Measurements from ENCODE around the gene SMAD7. TPM values are rescaled to one million over a fixed set of nuclear protein-coding genes. Genes with fewer than 3 reads are reported as not detected.
A peak's percentile ranks its signal among the peaks of the same experiment; 100 is the strongest.

SMAD7 gene
- total and polyA plus RNA-seq, 2 experiments from 2014 or later: 11.8 to 29.8 TPM

DNA sequence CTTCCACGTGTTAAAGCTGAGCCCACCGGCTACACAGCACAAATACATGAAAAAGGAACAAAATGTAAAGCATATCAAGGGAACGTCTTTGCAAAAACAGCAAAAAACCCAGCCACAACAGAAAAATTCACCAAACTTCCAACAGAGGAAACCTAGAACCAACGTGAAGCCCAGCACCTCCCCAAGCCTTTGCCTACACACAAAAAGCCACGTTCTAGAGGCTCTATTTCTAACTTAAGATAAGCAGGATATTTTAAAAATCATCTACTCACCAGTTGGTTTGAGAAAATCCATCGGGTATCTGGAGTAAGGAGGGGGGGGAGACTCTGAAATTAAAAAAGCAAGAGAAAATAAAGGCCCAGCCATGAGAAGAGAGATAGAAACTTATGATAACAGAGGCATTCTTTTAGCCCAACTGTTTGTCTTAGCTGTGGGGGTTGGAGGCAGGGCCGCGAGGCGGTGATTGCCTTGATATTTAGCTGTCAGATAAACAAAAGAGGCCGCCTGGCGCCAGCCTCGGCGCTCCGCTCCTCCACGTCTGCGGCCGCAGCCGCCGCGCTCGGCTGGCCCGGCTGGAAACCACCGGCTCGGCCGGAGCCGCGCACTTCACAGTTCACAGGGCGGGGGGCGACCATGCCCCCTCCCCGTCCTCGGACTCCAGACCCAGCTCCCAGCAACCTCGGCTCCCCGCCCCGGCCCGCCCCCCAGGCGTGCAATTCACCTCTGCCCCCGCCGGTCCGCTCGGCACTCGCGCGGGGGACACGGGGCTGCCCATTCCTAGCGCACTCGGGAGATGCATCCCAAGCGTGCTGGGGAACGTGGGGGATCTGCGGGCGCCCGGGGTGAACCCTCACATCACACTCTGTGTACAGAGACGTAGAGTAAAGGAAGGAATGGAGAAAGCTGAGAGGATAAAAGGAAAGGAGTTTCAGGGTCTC, 2.4 kb downstream of the SMAD7 start:
- H3K4me1 ChIP-seq (ENCODE audit: insufficient read depth): peaks cover 54% of the 10 kb centered on the region
- Mint-ChIP-seq H3K9me3 (peaks cover 2% of the 10 kb centered on the region; the same call in 1 of the 3 replicates), H3K4me1 (peaks cover 53% of the 10 kb centered on the region), H3K4me3 (peak overlapping the region; percentile 98), H3K27me3 (ENCODE audit: insufficient read depth, low read depth, poor library complexity) (peaks cover 27% of the 10 kb centered on the region), H3K27ac (no peak overlapping the region), H3K36me3 (ENCODE audit: low read depth) (peaks cover 64% of the 10 kb centered on the region)
- no peaks in the 10 kb centered on the region for H3K36me3 ChIP-seq (ENCODE audit: insufficient read depth)
- peak; percentile 9 for ATAC-seq
- H4K20me1 ChIP-seq (replicated peaks; ENCODE audit: insufficient read depth): peaks cover 63% of the 10 kb centered on the region
- H3K9me2 ChIP-seq (ENCODE audit: insufficient read depth): no peaks in the 10 kb centered on the region
- H2AFZ ChIP-seq: no peak overlapping the region
- H3K27me3 ChIP-seq (ENCODE audit: insufficient read depth): peaks cover 17% of the 10 kb centered on the region
- H3F3A ChIP-seq (replicated peaks; ENCODE audit: low read depth): peaks cover 8% of the 10 kb centered on the region
- H3K27ac ChIP-seq (ENCODE audit: low read depth): no peak overlapping the region
- no peak for TF ChIP-seq ZNF114 (CRISPR knock-in tag; IDR thresholded peaks at IDR 0.05)
- TF ChIP-seq EZH2 (IDR thresholded peaks at IDR 0.05; ENCODE audit: low read depth, unreplicated experiment): no peak
- TF ChIP-seq POLR2AphosphoS5 (IDR thresholded peaks at IDR 0.05; ENCODE audit: low read depth): no peak
- TF ChIP-seq, protein P1, sequence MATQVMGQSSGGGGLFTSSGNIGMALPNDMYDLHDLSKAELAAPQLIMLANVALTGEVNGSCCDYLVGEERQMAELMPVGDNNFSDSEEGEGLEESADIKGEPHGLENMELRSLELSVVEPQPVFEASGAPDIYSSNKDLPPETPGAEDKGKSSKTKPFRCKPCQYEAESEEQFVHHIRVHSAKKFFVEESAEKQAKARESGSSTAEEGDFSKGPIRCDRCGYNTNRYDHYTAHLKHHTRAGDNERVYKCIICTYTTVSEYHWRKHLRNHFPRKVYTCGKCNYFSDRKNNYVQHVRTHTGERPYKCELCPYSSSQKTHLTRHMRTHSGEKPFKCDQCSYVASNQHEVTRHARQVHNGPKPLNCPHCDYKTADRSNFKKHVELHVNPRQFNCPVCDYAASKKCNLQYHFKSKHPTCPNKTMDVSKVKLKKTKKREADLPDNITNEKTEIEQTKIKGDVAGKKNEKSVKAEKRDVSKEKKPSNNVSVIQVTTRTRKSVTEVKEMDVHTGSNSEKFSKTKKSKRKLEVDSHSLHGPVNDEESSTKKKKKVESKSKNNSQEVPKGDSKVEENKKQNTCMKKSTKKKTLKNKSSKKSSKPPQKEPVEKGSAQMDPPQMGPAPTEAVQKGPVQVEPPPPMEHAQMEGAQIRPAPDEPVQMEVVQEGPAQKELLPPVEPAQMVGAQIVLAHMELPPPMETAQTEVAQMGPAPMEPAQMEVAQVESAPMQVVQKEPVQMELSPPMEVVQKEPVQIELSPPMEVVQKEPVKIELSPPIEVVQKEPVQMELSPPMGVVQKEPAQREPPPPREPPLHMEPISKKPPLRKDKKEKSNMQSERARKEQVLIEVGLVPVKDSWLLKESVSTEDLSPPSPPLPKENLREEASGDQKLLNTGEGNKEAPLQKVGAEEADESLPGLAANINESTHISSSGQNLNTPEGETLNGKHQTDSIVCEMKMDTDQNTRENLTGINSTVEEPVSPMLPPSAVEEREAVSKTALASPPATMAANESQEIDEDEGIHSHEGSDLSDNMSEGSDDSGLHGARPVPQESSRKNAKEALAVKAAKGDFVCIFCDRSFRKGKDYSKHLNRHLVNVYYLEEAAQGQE (IDR thresholded peaks at IDR 0.05; ENCODE audit: unreplicated experiment): no peak
- TF ChIP-seq, protein P2, sequence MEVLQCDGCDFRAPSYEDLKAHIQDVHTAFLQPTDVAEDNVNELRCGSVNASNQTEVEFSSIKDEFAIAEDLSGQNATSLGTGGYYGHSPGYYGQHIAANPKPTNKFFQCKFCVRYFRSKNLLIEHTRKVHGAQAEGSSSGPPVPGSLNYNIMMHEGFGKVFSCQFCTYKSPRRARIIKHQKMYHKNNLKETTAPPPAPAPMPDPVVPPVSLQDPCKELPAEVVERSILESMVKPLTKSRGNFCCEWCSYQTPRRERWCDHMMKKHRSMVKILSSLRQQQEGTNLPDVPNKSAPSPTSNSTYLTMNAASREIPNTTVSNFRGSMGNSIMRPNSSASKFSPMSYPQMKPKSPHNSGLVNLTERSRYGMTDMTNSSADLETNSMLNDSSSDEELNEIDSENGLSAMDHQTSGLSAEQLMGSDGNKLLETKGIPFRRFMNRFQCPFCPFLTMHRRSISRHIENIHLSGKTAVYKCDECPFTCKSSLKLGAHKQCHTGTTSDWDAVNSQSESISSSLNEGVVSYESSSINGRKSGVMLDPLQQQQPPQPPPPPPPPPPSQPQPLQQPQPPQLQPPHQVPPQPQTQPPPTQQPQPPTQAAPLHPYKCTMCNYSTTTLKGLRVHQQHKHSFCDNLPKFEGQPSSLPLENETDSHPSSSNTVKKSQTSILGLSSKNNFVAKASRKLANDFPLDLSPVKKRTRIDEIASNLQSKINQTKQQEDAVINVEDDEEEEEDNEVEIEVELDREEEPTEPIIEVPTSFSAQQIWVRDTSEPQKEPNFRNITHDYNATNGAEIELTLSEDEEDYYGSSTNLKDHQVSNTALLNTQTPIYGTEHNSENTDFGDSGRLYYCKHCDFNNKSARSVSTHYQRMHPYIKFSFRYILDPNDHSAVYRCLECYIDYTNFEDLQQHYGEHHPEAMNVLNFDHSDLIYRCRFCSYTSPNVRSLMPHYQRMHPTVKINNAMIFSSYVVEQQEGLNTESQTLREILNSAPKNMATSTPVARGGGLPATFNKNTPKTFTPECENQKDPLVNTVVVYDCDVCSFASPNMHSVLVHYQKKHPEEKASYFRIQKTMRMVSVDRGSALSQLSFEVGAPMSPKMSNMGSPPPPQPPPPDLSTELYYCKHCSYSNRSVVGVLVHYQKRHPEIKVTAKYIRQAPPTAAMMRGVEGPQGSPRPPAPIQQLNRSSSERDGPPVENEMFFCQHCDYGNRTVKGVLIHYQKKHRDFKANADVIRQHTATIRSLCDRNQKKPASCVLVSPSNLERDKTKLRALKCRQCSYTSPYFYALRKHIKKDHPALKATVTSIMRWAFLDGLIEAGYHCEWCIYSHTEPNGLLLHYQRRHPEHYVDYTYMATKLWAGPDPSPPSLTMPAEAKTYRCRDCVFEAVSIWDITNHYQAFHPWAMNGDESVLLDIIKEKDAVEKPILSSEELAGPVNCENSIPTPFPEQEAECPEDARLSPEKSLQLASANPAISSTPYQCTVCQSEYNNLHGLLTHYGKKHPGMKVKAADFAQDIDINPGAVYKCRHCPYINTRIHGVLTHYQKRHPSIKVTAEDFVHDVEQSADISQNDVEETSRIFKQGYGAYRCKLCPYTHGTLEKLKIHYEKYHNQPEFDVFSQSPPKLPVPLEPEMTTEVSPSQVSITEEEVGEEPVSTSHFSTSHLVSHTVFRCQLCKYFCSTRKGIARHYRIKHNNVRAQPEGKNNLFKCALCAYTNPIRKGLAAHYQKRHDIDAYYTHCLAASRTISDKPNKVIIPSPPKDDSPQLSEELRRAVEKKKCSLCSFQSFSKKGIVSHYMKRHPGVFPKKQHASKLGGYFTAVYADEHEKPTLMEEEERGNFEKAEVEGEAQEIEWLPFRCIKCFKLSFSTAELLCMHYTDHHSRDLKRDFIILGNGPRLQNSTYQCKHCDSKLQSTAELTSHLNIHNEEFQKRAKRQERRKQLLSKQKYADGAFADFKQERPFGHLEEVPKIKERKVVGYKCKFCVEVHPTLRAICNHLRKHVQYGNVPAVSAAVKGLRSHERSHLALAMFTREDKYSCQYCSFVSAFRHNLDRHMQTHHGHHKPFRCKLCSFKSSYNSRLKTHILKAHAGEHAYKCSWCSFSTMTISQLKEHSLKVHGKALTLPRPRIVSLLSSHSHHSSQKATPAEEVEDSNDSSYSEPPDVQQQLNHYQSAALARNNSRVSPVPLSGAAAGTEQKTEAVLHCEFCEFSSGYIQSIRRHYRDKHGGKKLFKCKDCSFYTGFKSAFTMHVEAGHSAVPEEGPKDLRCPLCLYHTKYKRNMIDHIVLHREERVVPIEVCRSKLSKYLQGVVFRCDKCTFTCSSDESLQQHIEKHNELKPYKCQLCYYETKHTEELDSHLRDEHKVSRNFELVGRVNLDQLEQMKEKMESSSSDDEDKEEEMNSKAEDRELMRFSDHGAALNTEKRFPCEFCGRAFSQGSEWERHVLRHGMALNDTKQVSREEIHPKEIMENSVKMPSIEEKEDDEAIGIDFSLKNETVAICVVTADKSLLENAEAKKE (CRISPR knock-in tag; IDR thresholded peaks at IDR 0.05): no peak
- no peak for TF ChIP-seq NANOG (IDR thresholded peaks at IDR 0.05; ENCODE audit: borderline replicate concordance)
- TF ChIP-seq STAT1 (IDR thresholded peaks at IDR 0.05; ENCODE audit: unreplicated experiment): no peak
- TF ChIP-seq, protein P3, sequence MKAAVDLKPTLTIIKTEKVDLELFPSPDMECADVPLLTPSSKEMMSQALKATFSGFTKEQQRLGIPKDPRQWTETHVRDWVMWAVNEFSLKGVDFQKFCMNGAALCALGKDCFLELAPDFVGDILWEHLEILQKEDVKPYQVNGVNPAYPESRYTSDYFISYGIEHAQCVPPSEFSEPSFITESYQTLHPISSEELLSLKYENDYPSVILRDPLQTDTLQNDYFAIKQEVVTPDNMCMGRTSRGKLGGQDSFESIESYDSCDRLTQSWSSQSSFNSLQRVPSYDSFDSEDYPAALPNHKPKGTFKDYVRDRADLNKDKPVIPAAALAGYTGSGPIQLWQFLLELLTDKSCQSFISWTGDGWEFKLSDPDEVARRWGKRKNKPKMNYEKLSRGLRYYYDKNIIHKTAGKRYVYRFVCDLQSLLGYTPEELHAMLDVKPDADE (IDR thresholded peaks at IDR 0.05): no peak
- no peak for TF ChIP-seq ZNF331 (CRISPR knock-in tag; IDR thresholded peaks at IDR 0.05; ENCODE audit: low read depth)
- no peak for TF ChIP-seq EZH2phosphoT487 (IDR thresholded peaks at IDR 0.05; ENCODE audit: unreplicated experiment)
- no peak for TF ChIP-seq JUNB (IDR thresholded peaks at IDR 0.05; ENCODE audit: unreplicated experiment)
- peaks cover 79% of the 10 kb centered on the region for H3K79me2 ChIP-seq (replicated peaks; ENCODE audit: insufficient read depth)
- peak overlapping the region; percentile 100 for H3K4me2 ChIP-seq
- H3K4me3 ChIP-seq: peak overlapping the region; percentile 98
- peak; percentile 69 for DNase-seq (ENCODE audit: low spot score)
